ENCODE measurements around the gene TLE7.

Gene TLE7

GRCh38 chr16:71453036-71453435, 11.2 kb upstream of the TLE7 start:
- no peaks in the 10 kb centered on the region for H3K4me1 ChIP-seq (ENCODE audit: low read length)
- H3K4me3 ChIP-seq (ENCODE audit: low read length), result no peak overlapping the region
- H4K20me1 ChIP-seq (ENCODE audit: insufficient read depth, low read length), result no peaks in the 10 kb centered on the region
- no peak overlapping the region for H3K27ac ChIP-seq (ENCODE audit: low read length)
- no peak overlapping the region for H3K4me2 ChIP-seq (ENCODE audit: low read length)
- H3K36me3 ChIP-seq (replicated peaks; ENCODE audit: low read depth, low read length), result peaks cover 60% of the 10 kb centered on the region
- H3K9ac ChIP-seq (ENCODE audit: low read length), result no peak overlapping the region
- H3K79me2 ChIP-seq (ENCODE audit: low read length), result peaks cover 3% of the 10 kb centered on the region; the same call in 1 of the 2 replicates
- H3K27me3 ChIP-seq (ENCODE audit: low read depth, low read length), result no peaks in the 10 kb centered on the region
- TF ChIP-seq EZH2phosphoT487 (IDR thresholded peaks at IDR 0.05; ENCODE audit: low read depth), result no peak
- no peak for TF ChIP-seq CTCF (IDR thresholded peaks at IDR 0.05; ENCODE audit: low read depth, low read length)
- H3K9me3 ChIP-seq (ENCODE audit: insufficient read depth, low read length), result peaks cover 28% of the 10 kb centered on the region
- H2AFZ ChIP-seq (ENCODE audit: low read depth, low read length), result no peak overlapping the region

- Histone ChIP-seq H3K79me2 (ENCODE audit: low read length) (no peaks in the 10 kb centered on the region), H3K9ac (ENCODE audit: low read length) (no peak overlapping the region), H2AFZ (ENCODE audit: low read depth, low read length) (no peak overlapping the region), H3K4me2 (ENCODE audit: low read length) (no peak overlapping the region), H3K4me1 (ENCODE audit: low read length) (no peaks in the 10 kb centered on the region), H3K36me3 (replicated peaks; ENCODE audit: low read depth, low read length) (peaks cover 73% of the 10 kb centered on the region), H4K20me1 (ENCODE audit: insufficient read depth, low read length) (no peaks in the 10 kb centered on the region), H3K27ac (ENCODE audit: low read length) (no peak overlapping the region), H3K9me3 (ENCODE audit: insufficient read depth, low read length) (peaks cover 38% of the 10 kb centered on the region), H3K27me3 (ENCODE audit: low read depth, low read length) (no peaks in the 10 kb centered on the region), H3K4me3 (ENCODE audit: low read length) (no peak overlapping the region)
- no peak for TF ChIP-seq CTCF (IDR thresholded peaks at IDR 0.05; ENCODE audit: low read depth, low read length)
- no peak for TF ChIP-seq EZH2phosphoT487 (IDR thresholded peaks at IDR 0.05; ENCODE audit: low read depth)
Measured at GRCh38 chr16:71449020-71449419, 7.2 kb upstream of the TLE7 start.

GRCh38 chr16:71448274-71448866, 6.5 kb upstream of the TLE7 start:
- TF ChIP-seq EZH2phosphoT487 (IDR thresholded peaks at IDR 0.05; ENCODE audit: low read depth), result no peak
- TF ChIP-seq CTCF (IDR thresholded peaks at IDR 0.05; ENCODE audit: low read depth, low read length), result no peak
- H3K9ac ChIP-seq (ENCODE audit: low read length), result no peak overlapping the region
- H3K9me3 ChIP-seq (ENCODE audit: insufficient read depth, low read length), result peaks cover 38% of the 10 kb centered on the region
- no peak overlapping the region for H3K27ac ChIP-seq (ENCODE audit: low read length)
- no peaks in the 10 kb centered on the region for H3K79me2 ChIP-seq (ENCODE audit: low read length)
- no peaks in the 10 kb centered on the region for H3K27me3 ChIP-seq (ENCODE audit: low read depth, low read length)
- H3K4me1 ChIP-seq (ENCODE audit: low read length), result no peaks in the 10 kb centered on the region
- H4K20me1 ChIP-seq (ENCODE audit: insufficient read depth, low read length), result no peaks in the 10 kb centered on the region
- no peak overlapping the region for H3K4me3 ChIP-seq (ENCODE audit: low read length)
- no peak overlapping the region for H3K4me2 ChIP-seq (ENCODE audit: low read length)
- peaks cover 66% of the 10 kb centered on the region for H3K36me3 ChIP-seq (replicated peaks; ENCODE audit: low read depth, low read length)
- no peak overlapping the region for H2AFZ ChIP-seq (ENCODE audit: low read depth, low read length)

GRCh38 chr16:71443714-71444113, 1.9 kb upstream of the TLE7 start:
- Histone ChIP-seq H3K4me2 (ENCODE audit: low read length) (no peak overlapping the region), H2AFZ (ENCODE audit: low read depth, low read length) (no peak overlapping the region), H3K36me3 (replicated peaks; ENCODE audit: low read depth, low read length) (peaks cover 20% of the 10 kb centered on the region), H3K9ac (ENCODE audit: low read length) (no peak overlapping the region), H3K79me2 (ENCODE audit: low read length) (no peaks in the 10 kb centered on the region), H3K4me1 (ENCODE audit: low read length) (no peaks in the 10 kb centered on the region), H3K4me3 (ENCODE audit: low read length) (no peak overlapping the region), H3K9me3 (ENCODE audit: insufficient read depth, low read length) (peaks cover 17% of the 10 kb centered on the region), H4K20me1 (ENCODE audit: insufficient read depth, low read length) (no peaks in the 10 kb centered on the region), H3K27me3 (ENCODE audit: low read depth, low read length) (0 out of 2 replicates have a peak, but pooled peaks cover 13% of the 10 kb centered on the region), H3K27ac (ENCODE audit: low read length) (no peak overlapping the region)
- TF ChIP-seq CTCF (IDR thresholded peaks at IDR 0.05; ENCODE audit: low read depth, low read length) (no peak), EZH2phosphoT487 (IDR thresholded peaks at IDR 0.05; ENCODE audit: low read depth) (no peak)
